A673 (cell line): ENCODE data around the gene DHRS12.

Source experiments
- CTCF ChIP-seq: fragments of 300-800, 200-600 bp; sonication (generic); conservative IDR thresholded peaks from 2 replicates; pipeline ENCODE4 v1.5.1; 2017; ENCODE audit warnings: low read depth, mild to moderate bottlenecking, antibody characterized with exemption, low read length, moderate library complexity, mixed read lengths
- EZH2 ChIP-seq: fragments of 200-600 bp; sonication (generic); IDR thresholded peaks from 2 replicates; pipeline ENCODE4 v1.6.1; 2017; ENCODE audit warnings: borderline replicate concordance, low read depth, mild to moderate bottlenecking, mixed read lengths, antibody characterized with exemption, low read length; ENCODE audit not compliant: poor library complexity, severe bottlenecking

- TF ChIP-seq EZH2, result no peak
- TF ChIP-seq CTCF, result no peak
Measured at GRCh38 chr13:51796546-51796945, 7.4 kb downstream of the DHRS12 start.
